EL (cell line): ENCODE results near the gene SUPT20HL2.
"Not testable (repeated sequence)": the region's sequence is repeated elsewhere in the genome, so short reads cannot be mapped to it uniquely, and the experiment has no call there.

ENCODE experiments used
- DNase-seq: peaks from one replicate; pipeline ENCODE4 v3.0.0-alpha.2; 2016

The SUPT20HL2 gene

GRCh38 chrX:24309580-24310374 is 4.1 kb downstream of the SUPT20HL2 start:
- not testable (repeated sequence) for DNase-seq

- DNase-seq = not testable (repeated sequence)
Measured at GRCh38 chrX:24308803-24309202, 5.1 kb downstream of the SUPT20HL2 start.

DNA sequence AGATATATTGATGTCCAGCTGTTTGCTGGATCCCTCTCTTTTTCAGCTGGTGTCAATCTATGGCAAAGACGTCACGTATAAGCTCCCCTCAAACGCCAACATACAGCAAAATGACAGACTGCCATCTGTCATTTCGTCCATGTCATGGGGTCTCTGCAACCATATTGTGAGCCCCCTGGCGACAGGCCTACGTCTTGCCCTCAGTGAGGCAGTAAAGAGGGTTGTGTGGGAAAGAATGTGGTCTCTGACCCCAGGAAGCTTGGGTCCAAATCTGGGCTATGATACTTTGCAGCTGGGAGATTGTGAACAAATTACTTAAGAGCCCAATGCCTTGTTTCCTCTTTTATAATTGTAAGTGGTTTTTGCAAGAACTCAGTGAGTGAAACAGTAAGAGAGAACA is 7.4 kb downstream of the SUPT20HL2 start:
- DNase-seq = no peak

GRCh38 chrX:24305905-24306304 is 8.0 kb downstream of the SUPT20HL2 start:
- no peak for DNase-seq

GRCh38 chrX:24301806-24302205 is 12.1 kb downstream of the SUPT20HL2 start:
- DNase-seq = no peak

- DNase-seq = no peak
Measured at GRCh38 chrX:24301060-24301459, 12.8 kb downstream of the SUPT20HL2 start.

DNA sequence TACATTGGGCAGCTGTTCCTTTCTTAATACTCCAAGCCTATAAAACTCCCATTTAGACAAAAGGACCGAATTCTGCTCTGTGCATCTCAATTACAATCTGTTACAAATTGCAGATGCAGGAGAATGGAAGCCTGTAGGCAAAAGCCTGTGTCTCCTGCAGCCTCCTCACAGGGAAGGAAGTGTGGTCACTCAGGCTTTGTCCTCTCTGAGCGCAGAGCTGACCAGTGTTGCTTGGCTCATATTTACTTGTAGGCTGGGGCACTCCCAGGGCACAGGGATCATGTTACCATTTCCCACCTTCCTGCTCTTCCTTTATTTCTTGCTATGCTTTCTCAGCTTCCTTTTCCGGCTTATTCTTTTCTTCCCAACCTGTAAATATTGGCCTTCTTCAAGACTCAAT is 15.7 kb downstream of the SUPT20HL2 start:
- no peak for DNase-seq

- DNase-seq = peak; percentile 30
Measured at GRCh38 chrX:24294619-24295018, 19.2 kb downstream of the SUPT20HL2 start.

- no peak for DNase-seq
Measured at GRCh38 chrX:24293412-24293811, 20.5 kb downstream of the SUPT20HL2 start.

GRCh38 chrX:24292353-24292752 is 21.5 kb downstream of the SUPT20HL2 start:
- DNase-seq = no peak

DNA sequence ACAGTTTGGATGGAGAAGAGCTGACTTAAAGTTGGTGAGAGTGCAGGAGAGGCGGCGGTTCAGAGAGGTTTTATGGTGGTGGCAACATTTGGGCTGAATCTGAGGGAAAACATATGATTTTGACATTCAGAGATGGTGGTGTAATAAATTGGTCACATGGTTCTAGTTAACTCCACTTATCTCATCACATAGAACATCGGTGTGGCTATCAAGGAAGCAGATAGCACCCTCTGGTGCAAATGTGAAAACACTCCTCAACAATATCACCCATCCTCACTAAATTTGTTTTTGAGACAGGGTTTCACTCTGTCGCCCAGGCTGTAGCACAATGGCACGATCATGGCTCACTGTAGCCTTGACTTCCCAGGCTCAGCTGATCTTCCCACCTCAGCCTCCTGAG is 28.8 kb downstream of the SUPT20HL2 start:
- no peak for DNase-seq

- no peak for DNase-seq
Measured at GRCh38 chrX:24283127-24283794, 30.6 kb downstream of the SUPT20HL2 start.

GRCh38 chrX:24282381-24283126 is 31.3 kb downstream of the SUPT20HL2 start:
- DNase-seq = no peak

DNA sequence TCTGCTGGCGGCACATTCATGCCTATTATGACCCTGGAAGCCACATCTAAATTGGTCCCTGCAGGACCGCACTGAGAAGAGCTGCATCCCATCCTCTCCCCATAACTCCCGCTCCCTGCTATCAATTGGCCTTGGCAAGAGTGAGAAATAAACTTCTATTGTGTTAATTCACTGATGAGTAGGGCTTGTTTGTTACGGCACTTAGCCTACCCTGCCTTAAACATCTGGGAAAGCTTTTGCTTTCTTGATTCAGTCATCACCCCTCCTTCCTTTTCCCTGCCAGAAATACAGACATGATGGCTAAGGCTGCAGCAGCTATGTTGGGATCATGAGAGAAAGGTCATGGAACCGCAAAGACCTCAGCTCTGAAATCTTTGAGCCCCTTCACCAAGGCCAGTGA is 36.5 kb downstream of the SUPT20HL2 start:
- DNase-seq = no peak

DNA sequence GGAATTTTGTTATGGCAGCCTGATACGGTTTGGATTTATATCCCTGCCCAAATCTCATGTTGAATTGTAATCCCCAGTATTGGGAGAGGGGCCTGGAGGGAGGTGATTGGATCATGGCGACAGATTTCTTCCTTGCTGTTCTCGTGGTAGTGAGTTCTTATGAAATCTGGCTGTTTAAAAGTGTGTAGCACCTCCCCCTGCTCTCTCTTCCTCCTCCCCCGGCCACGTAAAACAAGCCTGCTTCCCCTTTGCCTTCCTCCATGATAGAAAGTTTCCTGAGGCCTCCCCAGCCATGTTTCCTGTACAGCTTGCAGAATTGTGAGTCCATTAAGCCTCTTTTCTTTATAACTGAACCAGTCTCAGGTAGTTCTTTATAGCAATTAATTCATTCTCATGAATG is 37.9 kb downstream of the SUPT20HL2 start:
- no peak for DNase-seq

GRCh38 chrX:24271262-24271661 is 42.6 kb downstream of the SUPT20HL2 start:
- no peak for DNase-seq

- DNase-seq = no peak
Measured at GRCh38 chrX:24268786-24269185, 45.1 kb downstream of the SUPT20HL2 start.

- DNase-seq = peak; percentile 18
Measured at GRCh38 chrX:24266996-24267395, 46.9 kb downstream of the SUPT20HL2 start.

- DNase-seq = no peak
Measured at GRCh38 chrX:24264383-24264782, 49.5 kb downstream of the SUPT20HL2 start.

DNA sequence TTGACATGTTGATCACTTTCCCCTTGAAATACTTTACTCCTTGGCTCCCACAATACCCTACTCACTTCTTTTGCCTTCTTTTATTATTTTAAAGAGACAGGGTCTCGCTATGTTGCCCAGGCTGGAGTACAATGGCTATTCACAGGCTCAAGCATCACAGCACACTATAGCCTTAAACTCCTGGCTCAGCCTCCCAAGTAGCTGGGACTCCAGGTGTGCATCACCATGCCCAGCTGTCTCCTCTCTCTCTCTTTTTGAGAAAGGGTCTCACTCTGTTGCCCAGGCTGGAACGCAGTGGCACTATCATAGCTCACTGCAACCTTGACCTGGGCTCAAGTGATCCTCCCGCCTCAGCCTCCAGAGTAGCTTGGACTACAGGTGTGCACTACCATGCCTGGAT is 51.6 kb downstream of the SUPT20HL2 start:
- no peak for DNase-seq
